Fibroblast of gingiva (primary cell): ENCODE measurements around the gene PTPRO.

Source experiments
- DNase-seq: peaks from one replicate; pipeline ENCODE4 v3.0.0-alpha.2; 2011; ENCODE audit warnings: low read depth

PTPRO gene

DNA sequence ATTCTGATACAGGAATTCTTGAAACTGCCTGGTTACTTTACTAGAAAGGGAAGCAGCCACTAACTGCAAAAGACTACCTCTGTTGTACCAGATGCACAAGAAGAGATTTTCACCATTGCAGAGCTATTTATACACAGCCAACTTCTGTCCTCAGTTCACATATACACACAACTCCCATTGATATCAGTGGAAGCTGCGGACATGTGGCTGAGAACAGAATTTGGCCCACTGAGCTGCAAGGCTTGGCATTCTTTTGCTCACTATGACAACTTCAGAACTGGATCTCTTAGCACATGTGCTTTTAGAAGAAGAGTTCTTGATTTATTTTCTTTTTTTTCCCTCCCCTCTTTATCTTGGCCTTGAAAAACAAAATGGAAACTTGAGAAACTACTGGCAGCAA, 28.3 kb downstream of the PTPRO start:
- DNase-seq = peak; percentile 6

DNA sequence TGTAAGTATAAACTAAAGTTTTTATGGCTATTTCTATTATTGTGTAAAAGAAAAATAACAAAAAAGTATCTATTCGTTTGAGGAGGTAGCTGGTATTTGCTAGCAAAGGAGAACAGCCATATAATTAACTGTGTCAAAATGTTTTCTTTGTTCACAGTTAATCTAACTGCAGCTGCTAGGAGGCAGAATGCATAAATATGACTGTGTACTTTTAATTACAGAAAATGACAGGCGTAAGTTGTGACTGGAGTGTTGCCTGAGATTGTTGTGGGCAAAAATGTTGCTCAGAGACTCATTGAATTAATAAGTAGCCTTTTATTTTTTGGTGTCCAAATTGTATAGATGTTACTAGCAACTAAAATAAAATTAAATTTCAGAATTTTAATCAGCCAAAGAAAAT, 33.5 kb downstream of the PTPRO start:
- DNase-seq = no peak

DNA sequence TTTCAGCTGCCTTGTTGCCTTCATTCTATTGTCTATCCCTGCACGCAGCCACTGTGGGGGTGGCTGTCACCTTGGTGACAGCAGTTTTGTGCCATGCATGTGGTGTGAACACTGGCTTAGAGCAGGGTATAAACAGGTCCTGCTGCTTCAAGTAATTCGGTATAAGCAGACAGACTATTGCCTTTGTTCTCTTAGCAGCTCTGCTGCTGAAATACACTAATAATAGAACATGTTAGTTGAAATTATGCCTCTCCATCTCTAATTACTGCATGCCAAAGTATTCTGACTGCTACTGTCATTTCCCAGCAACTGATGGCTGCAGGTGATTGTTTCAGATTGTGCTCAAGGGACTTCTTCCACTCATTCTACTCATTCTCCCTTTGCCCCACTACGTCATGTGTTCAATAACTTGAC, 34.6 kb downstream of the PTPRO start:
- DNase-seq = no peak

DNA sequence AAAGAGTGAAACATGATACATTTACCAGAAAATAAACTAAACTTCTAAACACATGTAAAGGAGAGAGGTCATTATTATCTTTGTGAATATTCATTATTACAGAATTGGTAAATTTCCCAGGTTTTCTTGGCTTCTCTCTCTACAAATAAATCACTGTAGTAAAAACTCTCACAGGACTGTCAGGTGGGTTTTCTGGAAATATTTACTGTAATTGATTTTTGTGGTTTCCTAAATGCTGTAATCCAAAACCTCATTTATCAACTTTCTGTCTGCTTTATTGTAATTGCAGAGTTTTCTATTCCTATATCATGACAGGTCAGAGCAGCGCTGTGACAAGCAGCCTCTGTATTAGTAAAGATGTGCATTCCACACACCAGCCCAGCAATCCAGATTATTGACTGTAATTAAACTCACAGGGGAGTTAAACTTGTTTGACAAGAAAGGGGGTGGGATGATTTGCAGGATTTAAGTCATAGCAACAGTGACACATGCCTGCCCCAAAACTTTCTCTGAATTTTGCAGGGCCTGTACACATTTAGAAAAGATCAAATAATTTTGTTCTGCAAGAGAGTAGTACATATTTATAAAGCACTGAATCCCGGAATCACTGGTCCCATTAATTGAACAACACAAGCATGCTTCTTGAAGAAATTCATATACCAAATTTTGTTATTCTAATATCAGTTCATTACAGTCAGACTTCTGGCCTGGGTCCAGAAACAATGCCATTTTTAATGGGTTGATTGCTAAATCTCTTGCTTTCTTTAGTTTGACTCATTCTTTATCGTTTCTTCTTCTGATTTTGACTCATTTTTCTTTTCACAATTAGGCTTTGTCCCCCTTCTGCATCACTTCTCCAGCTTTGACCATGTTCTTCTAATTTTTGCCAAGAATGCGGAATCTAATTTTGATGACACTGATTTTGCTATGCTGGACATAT, 42.2 kb downstream of the PTPRO start:
- DNase-seq = peak; percentile 15

DNA sequence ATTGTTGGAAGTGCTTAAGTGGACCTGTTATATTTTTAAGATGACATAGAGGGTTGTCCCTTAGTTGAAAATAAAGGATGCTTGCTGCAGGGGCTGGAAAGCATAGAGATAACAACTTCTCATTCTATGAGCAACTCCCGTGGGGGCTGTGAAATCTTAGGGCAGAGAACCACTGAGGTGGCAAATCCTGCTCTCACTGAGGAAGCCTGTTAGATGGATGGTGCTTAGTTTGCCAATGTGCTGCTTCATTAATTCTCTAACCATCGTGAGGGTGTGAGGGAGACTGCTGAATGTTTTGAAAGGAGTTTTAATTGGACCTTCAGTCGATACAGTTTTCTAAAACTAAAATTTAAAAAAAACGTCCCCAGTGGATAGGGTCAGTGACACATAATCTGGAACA, 46.5 kb downstream of the PTPRO start:
- no peak for DNase-seq

DNA sequence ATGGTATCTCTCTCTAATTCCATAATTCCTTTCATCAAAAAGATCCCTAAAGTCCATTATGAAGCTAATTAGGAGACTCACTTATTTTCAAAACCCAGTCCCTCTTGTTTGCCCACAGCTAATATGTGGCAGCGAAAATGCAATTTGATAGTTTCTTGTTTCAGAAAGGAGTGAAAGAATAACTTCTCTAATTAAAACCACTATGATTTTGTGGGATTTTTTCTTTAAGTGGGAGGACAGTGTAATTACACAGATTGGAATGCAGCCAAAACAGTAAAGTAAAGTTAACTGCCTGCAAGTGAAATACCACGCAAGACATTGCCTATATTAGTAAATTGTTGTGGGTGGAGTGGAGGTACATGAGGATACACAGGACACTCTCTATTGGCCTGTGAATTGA, 50.0 kb downstream of the PTPRO start:
- no peak for DNase-seq

DNA sequence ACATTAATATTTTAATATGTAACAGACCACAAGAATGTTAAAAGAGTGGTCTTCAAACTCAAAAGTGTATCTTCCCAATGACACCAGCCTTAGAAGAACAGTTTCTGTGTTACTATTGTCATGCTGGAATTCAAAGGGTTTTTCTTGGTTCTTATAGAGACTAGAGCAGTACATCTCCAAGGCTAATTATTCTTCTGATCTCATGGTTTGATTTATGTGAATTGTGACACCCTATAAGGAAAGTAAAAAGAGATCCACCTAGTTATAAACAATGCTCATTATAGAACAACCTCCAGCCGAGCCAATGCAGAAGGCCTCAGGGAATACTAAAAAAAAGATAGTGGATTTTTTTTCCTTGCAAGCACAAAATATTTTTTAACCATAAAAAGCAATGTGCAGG, 65.5 kb downstream of the PTPRO start:
- DNase-seq = no peak

DNA sequence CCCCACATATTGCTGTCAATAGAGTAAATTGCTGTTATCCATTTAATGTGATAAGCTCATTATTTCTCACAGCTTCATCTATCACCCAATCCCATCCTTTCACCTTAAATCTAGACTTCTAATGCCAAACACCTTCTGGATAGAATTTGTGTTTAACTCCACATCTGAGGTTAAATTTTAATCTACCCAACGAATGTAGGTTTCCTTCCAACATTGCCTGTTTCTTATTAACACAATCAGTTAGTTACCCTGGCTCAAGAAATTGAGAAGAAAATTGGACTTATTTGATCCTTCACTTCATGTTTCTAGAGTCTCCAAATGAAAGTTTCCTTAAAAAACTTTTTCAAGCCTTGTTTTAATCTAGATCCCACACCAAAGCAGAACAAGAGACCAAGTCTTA, 67.3 kb downstream of the PTPRO start:
- DNase-seq = no peak

DNA sequence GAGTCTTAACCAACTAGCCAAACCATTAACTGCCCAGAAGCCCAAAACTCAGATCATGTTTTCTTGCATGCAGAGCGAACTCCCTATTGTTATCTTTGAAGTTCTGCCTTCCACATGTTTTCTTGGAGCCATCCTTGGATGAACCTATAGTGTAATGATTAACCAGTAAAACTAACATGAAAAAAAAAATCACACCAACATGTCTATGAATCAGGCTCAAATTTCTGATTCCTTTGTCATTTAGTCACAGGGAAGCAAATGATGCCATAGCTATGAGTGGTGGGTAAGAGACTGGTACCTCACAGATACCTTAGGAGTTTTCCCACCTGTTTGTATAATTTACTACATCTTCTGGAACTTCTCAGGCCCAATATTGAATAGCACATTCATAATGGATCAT, 70.7 kb downstream of the PTPRO start:
- no peak for DNase-seq

DNA sequence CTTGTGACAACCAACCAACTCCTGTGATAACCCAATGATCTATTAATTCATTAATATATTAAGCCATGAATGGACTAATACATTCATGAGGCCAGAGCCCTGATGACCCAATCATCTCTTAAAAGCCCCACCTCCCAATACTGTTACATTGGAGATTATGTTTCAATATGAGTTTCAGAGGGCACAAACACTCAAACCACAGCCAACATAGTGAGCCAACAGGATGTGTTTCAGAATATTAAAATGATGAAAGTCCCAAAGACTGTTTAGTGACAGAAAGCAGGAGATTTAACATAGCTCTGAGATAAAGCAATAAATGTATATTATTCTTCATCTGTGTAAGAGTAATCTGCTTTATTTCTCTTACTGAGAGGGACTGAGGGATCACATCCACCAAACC, 71.7 kb downstream of the PTPRO start:
- DNase-seq = peak; percentile 30

DNA sequence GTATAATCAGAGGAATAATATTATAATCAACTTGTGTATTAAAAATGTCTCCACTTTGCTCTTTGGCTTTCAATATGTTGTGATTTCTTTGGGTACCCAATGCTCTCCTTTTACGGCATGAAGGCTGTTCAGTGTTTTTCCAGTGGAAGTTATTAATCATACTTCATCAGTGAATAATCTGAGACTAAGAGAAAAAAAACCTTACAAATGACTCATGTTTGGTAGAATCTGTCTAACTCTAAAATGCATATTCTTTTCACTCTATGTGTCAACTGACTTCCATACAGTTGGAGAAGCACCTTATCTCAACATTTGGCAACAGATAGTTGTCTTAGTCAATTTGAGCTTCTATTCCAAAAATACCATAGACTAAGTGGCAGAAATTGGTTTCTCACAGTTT, 82.2 kb downstream of the PTPRO start:
- DNase-seq = peak; percentile 20

DNA sequence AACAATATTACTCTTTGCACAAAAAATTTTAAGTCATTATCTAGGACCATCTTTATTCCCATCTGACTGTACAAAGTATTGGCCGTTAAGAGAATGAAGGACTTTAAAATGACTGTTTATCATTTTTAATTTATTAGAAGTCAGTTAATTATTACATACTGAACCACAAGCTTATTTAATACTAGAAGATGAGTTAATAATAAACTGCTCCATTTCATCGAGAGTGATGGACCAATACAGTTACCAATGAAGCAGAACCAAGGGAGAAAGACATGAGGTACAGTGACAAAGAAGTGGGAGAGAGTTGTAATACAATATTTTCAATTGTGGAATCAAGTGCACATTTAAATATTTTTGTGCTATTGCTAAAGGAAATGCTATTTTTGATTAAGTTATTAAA, 83.3 kb downstream of the PTPRO start:
- DNase-seq = no peak

DNA sequence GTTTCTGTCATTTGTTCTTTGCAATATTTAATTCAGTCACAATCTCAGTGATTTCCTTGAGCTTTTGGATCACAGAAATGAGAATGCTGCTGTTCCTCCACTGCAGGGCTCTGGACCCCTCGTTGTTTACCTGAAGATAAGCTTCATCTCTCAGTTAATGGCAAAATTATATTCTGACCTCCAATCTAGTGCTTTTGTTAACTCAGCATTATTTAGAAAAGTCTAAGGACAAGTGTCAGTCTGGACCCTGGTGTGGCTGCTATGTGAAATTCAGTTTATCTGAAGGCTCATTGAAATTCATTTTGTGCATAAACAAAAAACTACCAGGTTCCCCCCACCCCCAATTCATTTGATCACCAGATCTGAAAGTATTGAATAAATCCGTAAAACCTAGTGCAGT, 84.7 kb downstream of the PTPRO start:
- no peak for DNase-seq

DNA sequence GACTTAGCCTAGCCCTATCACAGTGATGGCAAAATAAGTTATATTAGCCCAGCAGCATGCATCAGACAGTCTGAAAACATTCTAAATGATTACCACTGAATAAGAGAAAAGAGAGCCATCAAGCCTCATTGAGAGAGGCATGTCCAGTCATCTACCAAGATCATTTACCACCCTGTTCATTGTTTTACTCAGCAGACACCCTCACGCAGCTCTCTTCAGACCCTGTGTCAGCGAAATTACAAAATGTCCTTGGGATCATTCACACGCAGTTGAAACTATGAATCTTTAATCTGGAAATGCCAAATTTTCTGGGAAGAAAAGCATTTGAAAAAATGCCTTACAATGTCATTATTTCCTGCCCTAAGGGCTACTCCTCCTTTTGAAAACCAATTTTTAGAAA, 89.5 kb downstream of the PTPRO start:
- no peak for DNase-seq

DNA sequence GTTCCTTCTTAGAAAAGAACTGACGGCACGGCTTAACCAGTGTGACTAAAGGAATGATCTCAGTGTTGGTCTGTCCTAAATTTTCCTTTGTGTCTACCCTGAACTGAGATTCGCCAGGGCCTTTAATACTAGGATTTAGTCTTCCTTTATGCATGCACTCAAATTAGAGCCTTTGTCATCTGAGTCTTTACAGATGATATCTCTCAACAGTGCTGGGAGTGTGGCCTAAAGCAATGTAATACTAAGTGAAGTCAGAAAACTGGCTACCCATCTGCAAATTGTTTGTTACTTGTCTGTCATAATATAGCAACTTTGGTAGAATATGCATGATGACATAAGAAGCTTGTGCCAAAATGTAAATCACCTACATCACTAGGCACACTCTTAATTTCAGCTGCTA, 95.4 kb downstream of the PTPRO start:
- no peak for DNase-seq

DNA sequence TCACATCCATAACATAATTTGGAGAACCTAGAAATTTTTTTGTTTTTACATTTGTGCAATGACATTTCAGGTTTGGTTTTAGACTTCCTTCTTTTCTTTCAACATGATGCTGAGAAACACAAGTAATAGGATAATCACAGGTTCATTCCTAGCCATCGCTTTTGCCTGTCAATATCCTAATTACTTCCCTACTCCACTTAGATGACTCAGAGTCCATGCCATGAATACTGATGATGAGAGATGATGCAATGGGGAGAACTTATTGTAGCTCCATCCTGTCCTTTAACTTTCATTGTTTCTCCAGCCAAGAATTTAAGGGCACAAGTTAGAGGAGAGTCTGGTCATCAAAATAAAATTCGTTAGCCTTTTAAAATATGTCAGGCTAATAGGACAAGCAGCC, 101.3 kb downstream of the PTPRO start:
- peak; percentile 47 for DNase-seq

DNA sequence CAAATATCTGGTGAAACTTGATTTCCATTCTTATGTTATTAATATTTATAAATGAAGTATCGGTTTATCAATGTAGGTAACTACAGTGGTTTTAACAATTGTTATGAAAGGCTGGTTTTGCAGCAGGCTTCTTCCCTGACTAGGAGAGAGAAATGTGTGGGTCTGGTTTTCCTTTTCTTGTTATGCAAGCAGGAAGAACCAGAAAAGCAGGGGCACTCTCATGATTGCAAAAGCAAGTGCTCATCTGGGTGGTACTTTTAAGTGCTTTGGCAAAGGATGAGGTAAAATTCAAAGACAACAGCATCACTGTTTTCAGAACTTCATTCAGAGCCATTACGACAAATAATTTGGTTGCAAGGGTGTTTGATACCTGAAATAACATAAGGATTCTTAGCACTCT, 105.6 kb downstream of the PTPRO start:
- no peak for DNase-seq

DNA sequence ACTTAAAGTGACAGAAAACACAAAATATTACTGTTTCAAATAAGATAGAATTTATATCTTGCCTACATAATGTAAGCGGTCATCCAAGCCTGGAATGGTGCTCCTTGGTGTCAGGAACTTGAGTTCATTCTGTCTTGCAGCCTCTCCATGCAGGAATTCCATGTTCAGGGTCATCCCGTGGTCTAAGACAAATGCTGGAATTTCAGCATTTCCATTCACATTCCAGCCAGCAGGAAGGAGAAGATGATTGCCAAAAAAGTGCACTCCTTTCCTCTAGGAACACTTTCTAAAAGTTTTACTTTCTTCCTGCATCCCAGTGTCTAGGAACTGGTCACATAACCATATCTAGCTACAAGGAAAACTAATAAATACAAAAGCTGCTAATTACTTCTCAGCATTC, 106.3 kb downstream of the PTPRO start:
- no peak for DNase-seq

DNA sequence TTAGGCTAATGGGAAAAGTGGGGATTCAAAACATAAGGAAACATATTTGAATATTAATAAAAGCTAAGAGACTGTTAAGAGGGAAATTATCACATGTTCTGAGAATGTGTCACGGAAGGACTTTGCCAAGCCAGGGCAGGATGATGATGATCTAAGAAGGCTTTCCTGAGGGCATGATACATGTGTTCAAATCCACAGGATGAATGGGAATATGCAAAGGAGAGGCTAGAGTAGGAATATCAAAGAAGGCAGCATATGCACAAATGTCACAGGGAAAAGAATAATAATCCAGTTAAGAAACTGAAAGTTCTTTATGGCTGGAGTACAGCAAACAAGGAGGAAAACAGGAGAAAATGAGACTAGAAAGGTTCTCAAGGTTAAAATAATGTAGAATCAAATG, 107.0 kb downstream of the PTPRO start:
- no peak for DNase-seq

DNA sequence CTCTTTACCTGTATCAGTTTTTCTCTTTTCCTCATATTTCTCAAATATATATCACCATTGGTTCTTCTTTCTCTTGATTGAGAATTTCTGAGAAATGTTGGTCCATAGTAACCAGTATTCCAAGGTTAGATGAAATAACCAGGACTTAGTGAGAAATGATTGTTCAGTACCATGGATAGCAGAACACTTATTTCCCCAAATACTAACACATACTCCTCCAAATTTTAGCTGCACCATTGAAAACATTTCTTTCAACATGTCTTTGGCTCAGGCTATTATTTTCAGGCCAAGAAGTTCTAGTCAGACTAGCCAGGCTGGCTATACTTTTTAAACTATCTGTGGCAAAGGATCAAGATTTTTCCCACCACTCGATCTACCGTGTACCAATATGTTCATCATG, 113.3 kb downstream of the PTPRO start:
- DNase-seq = peak; percentile 3

DNA sequence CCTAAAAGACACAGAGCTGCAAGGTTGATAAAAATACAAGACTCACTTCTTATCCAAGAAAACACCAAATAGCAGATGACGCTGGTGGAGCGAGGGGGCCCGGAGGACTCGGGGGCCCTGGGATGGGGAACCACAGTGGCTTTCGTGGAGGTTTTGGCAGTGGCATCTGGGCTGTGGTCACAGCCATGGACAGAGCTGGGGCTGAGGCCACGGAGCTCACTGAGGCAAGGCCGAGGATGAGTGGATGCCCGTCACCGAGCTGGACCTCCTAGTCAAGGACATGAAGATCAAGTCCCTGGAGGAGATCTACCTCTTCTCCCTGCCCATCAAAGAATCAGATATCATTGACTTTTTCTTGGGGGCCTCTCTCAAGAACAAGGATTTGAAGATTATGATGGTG, 117.2 kb downstream of the PTPRO start:
- no peak for DNase-seq

DNA sequence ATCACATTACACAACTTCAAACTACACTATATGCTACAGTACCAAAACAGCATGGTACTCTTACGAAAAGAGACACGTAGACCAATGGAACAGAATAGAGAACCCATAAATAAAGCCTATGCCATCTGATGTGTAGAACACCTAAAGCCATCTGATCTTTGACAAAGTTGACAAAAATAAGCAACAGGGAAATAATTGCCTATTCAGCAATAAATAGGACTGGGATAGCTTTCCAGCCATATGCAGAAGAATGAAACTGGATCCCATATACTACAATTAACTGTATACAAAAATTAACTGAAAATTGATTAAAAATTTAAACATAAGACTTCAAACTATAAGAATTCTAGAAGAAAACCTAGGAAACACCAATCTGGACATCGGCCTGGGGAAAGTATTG, 120.7 kb downstream of the PTPRO start:
- DNase-seq = no peak

DNA sequence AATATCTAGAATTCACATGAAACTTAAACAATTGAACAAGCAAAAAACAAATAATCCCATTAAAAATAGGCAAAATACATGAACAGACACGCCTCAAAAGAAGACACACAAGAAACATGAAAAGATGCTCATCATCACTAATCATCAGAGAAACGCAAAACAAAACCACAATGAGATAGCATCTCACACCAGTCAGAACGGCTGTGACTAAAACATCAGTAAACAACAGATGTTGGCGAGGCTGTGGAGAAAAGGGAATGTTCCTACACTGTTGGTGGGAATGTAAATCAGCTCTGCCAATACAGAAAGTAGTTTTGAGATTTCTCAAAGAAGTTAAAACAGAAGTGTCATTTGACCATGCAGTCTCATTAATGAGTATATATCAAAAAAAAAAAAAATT, 121.3 kb downstream of the PTPRO start:
- no peak for DNase-seq

DNA sequence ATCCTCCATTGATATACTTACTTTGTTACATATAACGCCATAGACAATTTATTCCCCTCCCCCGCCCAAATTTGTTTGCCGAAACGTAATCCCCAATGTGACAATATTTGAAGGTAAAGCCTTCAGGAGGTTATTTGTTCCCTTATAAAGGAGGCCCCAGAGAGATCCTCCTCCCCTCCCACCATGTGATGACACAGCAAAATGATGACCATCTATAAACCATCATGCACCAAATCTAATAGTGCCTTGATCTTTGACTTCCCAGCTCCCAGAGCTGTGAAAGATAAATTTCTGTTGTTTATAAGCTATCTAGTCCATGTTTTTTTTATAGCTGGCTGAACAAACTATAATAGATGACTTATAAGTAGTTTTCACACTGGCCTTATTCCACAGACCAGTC, 122.2 kb downstream of the PTPRO start:
- no peak for DNase-seq
